ENCODE measurements around the gene SSB.

GRCh38 chr2:169778446-169778845 lies 20.2 kb upstream of the SSB start:
- no peak for TF ChIP-seq CTCF (IDR thresholded peaks at IDR 0.05)
- TF ChIP-seq POLR2A (IDR thresholded peaks at IDR 0.05) = no peak

All from testis (tissue), 2 donors.